Hepatocyte (in vitro differentiated cells): ENCODE results near the gene TRPM2. TPM values are rescaled to one million over a fixed set of nuclear protein-coding genes. Genes with fewer than 3 reads are reported as not detected.

Source experiments
- DNase-seq: peaks from one replicate; pipeline ENCODE4 v3.0.0-alpha.2; 2016; ENCODE audit warnings: low spot score
- H2AFZ ChIP-seq: fragments of 200-600 bp; sonication (generic); 2 replicates; pipeline ENCODE4 v1.6.0; 2016; ENCODE audit warnings: antibody characterized with exemption, mild to moderate bottlenecking
- H3K27ac ChIP-seq: fragments of 200-600 bp; sonication (generic); 2 replicates; pipeline ENCODE4 v1.5.1; 2016; ENCODE audit warnings: mild to moderate bottlenecking
- H3K27me3 ChIP-seq: fragments of 200-600 bp; sonication (generic); 2 replicates; pipeline ENCODE4 v1.6.1; 2016
- H3K36me3 ChIP-seq: fragments of 200-600 bp; sonication (generic); replicated peaks from 2 replicates; pipeline ENCODE4 v1.5.1; 2016; ENCODE audit warnings: low read depth; ENCODE audit not compliant: insufficient read depth
- H3K4me1 ChIP-seq: fragments of 200-600 bp; sonication (generic); 2 replicates; pipeline ENCODE4 v1.5.1; 2016; ENCODE audit warnings: mild to moderate bottlenecking, moderate library complexity; ENCODE audit not compliant: insufficient read depth
- H3K4me2 ChIP-seq: fragments of 200-600 bp; sonication (generic); 2 replicates; pipeline ENCODE4 v1.6.0; 2016
- H3K4me3 ChIP-seq: fragments of 200-600 bp; sonication (generic); 2 replicates; pipeline ENCODE4 v1.5.1; 2016; ENCODE audit warnings: mild to moderate bottlenecking
- H3K79me2 ChIP-seq: fragments of 200-600 bp; sonication (generic); 2 replicates; pipeline ENCODE4 v1.6.0; 2017; ENCODE audit warnings: mild to moderate bottlenecking
- H3K9me2 ChIP-seq: fragments of 200-600 bp; sonication (generic); replicated peaks from 2 replicates; pipeline ENCODE4 v1.6.0; 2017; ENCODE audit warnings: mild to moderate bottlenecking; ENCODE audit not compliant: insufficient read depth
- H3K9me3 ChIP-seq: fragments of 200-600 bp; sonication (generic); 2 replicates; pipeline ENCODE4 v1.5.1; 2016; ENCODE audit warnings: low read depth, mild to moderate bottlenecking
- H4K20me1 ChIP-seq: fragments of 200-600 bp; sonication (generic); 2 replicates; pipeline ENCODE4 v1.6.0; 2016; ENCODE audit warnings: mild to moderate bottlenecking; ENCODE audit not compliant: insufficient read depth, poor library complexity, severe bottlenecking
- CTCF ChIP-seq: fragments of 200-600 bp; sonication (generic); IDR thresholded peaks from 2 replicates; pipeline ENCODE4 v1.5.1; 2016; ENCODE audit warnings: antibody characterized with exemption, mild to moderate bottlenecking; ENCODE audit not compliant: poor library complexity
- EZH2 ChIP-seq: fragments of 200-600 bp; sonication (generic); IDR thresholded peaks from 2 replicates; pipeline ENCODE4 v1.6.1; 2016; ENCODE audit warnings: antibody characterized with exemption, mild to moderate bottlenecking, borderline replicate concordance
- EZH2phosphoT487 ChIP-seq: fragments of 200-600 bp; sonication (generic); IDR thresholded peaks from one replicate; pipeline ENCODE4 v1.6.1; 2018; ENCODE audit warnings: antibody characterized with exemption, mild to moderate bottlenecking, low read depth, moderate library complexity; ENCODE audit not compliant: unreplicated experiment, severe bottlenecking
- WGBS: methylation state at CpG from one replicate; pipeline ENCODE4 v1.1.6; 2016; ENCODE audit warnings: low lambda C conversion rate; ENCODE audit errors: missing lambda C conversion rate; 5-methylcytosine and 5-hydroxymethylcytosine counted together
- polyA plus RNA-seq: library from polyadenylated mRNA; unstranded; fragments of >200 nt; fragmentation: Nextera tagmentation; extraction: Ambion mirVana; gene quantifications from 2 replicates; pipeline ENCODE4 v1.2.1, GENCODE V29; 2016
- total RNA-seq: library from RNA; depleted of rRNA; stranded (reverse); fragments of >200 nt; gene quantifications from 2 replicates; pipeline ENCODE4 v1.2.3, GENCODE V29; 2014

TRPM2 gene
- total and polyA plus RNA-seq, 2 experiments from 2014 or later: 0.25 to 0.50 TPM

- Histone ChIP-seq H3K79me2 (peaks cover 4% of the 10 kb centered on the region), H3K9me2 (no peaks in the 10 kb centered on the region), H4K20me1 (no peaks in the 10 kb centered on the region), H3K4me2 (peak overlapping the region; percentile 81), H3K27ac (peak overlapping the region; percentile 61), H3K4me1 (peaks cover 14% of the 10 kb centered on the region), H3K36me3 (no peaks in the 10 kb centered on the region), H3K9me3 (no peaks in the 10 kb centered on the region), H2AFZ (peak overlapping the region; percentile 63), H3K27me3 (no peaks in the 10 kb centered on the region), H3K4me3 (peak overlapping the region; percentile 95)
- 4% methylated on average over 44 of the region's 72 CpGs for WGBS
- TF ChIP-seq EZH2 (no peak), CTCF (peak; percentile 37), EZH2phosphoT487 (no peak)
- DNase-seq: peak; percentile 69
Measured at GRCh38 chr21:44455524-44456213, 102.2 kb downstream of the TRPM2 start.

GRCh38 chr21:44456214-44456914 is 102.9 kb downstream of the TRPM2 start:
- Histone ChIP-seq H2AFZ (peak overlapping the region; percentile 63), H3K4me2 (peak overlapping the region; percentile 81), H4K20me1 (no peaks in the 10 kb centered on the region), H3K4me1 (peaks cover 14% of the 10 kb centered on the region), H3K9me3 (no peaks in the 10 kb centered on the region), H3K27ac (no peak overlapping the region), H3K9me2 (no peaks in the 10 kb centered on the region), H3K79me2 (peaks cover 4% of the 10 kb centered on the region), H3K4me3 (peak overlapping the region; percentile 95), H3K27me3 (no peaks in the 10 kb centered on the region), H3K36me3 (no peaks in the 10 kb centered on the region)
- no peak for TF ChIP-seq CTCF
- no peak for TF ChIP-seq EZH2
- no peak for TF ChIP-seq EZH2phosphoT487
- no peak for DNase-seq
- 87% methylated on average over 27 of the region's 35 CpGs for WGBS

GRCh38 chr21:44456915-44457736 is 103.7 kb downstream of the TRPM2 start:
- no peak overlapping the region for H3K4me3 ChIP-seq
- H4K20me1 ChIP-seq: no peaks in the 10 kb centered on the region
- H2AFZ ChIP-seq: no peak overlapping the region
- peaks cover 4% of the 10 kb centered on the region for H3K79me2 ChIP-seq
- peaks cover 14% of the 10 kb centered on the region for H3K4me1 ChIP-seq
- no peaks in the 10 kb centered on the region for H3K9me3 ChIP-seq
- WGBS: 98% methylated on average over 44 of the region's 44 CpGs
- peak overlapping the region; percentile 72 for H3K27ac ChIP-seq
- H3K36me3 ChIP-seq: no peaks in the 10 kb centered on the region
- no peaks in the 10 kb centered on the region for H3K9me2 ChIP-seq
- no peak for DNase-seq
- no peaks in the 10 kb centered on the region for H3K27me3 ChIP-seq
- H3K4me2 ChIP-seq: peak overlapping the region; percentile 59
- TF ChIP-seq CTCF (no peak), EZH2 (no peak), EZH2phosphoT487 (no peak)
